HL-60/S4 treated with phorbol 12-myristate 13-acetate at 8.2 ng/mL for 4 days and 3 days (cell line): ENCODE results near the gene OR1J2.
"Not testable (repeated sequence)": the region's sequence is repeated elsewhere in the genome, so short reads cannot be mapped to it uniquely, and the experiment has no call there.

Experiments used
- in situ Hi-C: fragments of 300-500 bp; cut with MboI; formaldehyde crosslinking; loops from 2 replicates; pipeline ENCODE4 v1.15.0; 2022; ENCODE audit warnings: low sequenced_read_pairs

Gene OR1J2, protein sequence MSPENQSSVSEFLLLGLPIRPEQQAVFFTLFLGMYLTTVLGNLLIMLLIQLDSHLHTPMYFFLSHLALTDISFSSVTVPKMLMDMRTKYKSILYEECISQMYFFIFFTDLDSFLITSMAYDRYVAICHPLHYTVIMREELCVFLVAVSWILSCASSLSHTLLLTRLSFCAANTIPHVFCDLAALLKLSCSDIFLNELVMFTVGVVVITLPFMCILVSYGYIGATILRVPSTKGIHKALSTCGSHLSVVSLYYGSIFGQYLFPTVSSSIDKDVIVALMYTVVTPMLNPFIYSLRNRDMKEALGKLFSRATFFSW

GRCh38 chr9:122510502-122510901 lies at the start of gene OR1J2:
TSS of gene OR1J2 (plus strand) at chr9:122510802. CDS start at chr9:122510802, 0 bp downstream.
- in situ Hi-C loops = no loop called here

DNA sequence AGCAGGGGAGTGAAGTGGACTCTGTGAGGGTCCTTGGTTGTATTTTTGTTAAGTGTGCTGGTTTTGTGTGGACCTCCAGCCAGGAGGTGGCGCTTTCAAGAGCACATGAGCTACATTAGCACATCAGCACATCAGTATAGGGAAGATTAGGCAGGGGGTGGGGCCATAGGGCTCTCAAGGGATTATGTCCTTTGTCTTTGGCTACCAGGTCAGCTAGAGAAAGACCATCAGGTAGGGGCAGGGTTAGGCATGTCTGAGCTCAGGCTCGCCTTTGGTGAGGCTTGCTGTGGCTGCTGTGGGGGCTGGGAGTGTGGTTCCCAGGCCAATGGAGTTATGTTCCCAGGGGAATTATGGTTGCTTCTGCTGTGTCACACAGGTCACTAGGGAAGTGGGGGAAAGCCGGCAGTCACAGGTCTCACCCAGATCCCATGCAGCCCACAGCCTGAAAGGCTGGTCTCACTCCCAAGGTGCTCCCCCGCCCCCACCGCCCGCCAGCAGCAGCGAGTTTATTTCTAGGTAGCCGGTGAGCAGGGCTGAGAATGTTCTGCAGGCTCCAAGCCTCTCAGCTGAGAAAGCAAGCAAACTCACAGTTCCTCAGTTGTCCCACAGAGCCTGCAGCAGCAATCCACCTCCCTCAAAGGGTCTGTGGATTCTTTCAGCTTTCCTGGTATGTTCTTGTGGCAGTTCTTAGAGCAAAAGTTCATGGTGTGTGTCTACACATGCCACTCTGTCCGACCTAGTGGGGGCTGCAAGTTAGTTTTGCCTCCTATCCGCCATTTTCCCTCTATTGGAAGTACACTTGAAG lies 46.6 kb upstream of the OR1J2 start:
- in situ Hi-C loops = loop anchor here (25.0 kb wide), 2 partner anchors 327 to 348 kb away; partner anchors contain the start of gene OR1K1

GRCh38 chr9:122464633-122465567 lies 45.7 kb upstream of the OR1J2 start:
- in situ Hi-C loops = loop anchor here (25.0 kb wide), 2 partner anchors 328 to 347 kb away; partner anchors contain the start of gene OR1K1

DNA sequence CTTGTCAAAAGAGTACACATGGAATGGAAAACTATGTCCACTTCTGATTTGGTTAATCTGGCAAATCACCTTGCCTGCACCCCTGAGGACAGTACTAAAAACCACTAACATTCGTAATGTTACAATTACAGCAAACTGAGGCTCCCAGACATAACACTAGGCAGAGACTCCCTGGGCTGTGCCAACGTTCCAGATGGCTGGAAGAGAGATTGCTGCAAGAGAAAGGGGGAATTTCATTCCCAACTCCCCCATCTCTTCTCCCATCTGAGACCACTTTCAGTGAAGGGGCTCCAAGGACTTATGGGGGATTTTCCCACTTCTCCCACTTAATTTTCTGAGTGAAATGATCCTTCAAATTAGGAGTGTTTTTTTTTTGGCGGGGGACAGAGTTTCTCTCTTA lies 44.1 kb upstream of the OR1J2 start:
- in situ Hi-C loops = loop anchor here (25.0 kb wide), 2 partner anchors 329 to 346 kb away; partner anchors contain the start of gene OR1K1

DNA sequence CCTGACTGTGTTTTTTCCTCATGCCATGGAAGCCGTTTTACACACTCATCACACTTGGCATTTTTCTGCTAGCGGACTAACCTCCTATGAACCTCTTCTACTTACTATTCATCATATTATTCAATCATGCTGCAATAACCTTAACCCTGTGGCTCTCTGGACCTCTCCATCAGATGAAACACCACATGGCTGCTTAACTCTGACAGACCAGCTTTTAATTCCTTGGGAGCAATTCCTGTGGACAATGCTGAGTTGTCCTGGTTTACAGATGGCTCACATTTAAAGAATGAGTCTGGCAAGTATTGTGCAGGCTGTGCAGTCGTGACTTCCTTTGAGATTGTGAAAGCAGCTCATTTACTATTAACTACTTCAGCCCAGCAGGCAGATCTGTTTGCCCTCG lies 41.9 kb upstream of the OR1J2 start:
- in situ Hi-C loops = loop anchor here (25.0 kb wide), 2 partner anchors 331 to 344 kb away; partner anchors contain the start of gene OR1K1

DNA sequence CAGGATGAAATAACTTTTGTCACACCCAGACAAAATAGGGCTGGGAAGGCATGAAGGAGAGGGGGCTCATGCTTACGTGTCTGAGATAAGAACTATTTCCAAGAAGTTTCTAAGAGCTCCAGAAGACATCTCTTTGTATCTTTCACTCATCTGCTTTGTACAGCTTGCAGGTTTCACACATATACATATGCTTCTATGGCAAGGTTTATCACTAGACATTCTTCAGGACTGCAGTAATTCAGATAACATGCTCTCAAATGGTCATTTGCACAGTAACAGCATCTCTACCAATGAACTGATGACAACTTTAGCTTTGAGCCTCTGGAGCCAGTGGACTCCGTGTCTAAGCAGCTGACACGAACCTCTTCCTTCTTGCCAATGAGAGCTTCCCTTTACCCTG lies 36.0 kb upstream of the OR1J2 start:
- in situ Hi-C loops = loop anchor here (25.0 kb wide), 2 partner anchors 337 to 338 kb away; partner anchors contain the start of gene OR1K1

- in situ Hi-C loops = no loop called here
Measured at GRCh38 chr9:122475717-122476116, 34.9 kb upstream of the OR1J2 start.

DNA sequence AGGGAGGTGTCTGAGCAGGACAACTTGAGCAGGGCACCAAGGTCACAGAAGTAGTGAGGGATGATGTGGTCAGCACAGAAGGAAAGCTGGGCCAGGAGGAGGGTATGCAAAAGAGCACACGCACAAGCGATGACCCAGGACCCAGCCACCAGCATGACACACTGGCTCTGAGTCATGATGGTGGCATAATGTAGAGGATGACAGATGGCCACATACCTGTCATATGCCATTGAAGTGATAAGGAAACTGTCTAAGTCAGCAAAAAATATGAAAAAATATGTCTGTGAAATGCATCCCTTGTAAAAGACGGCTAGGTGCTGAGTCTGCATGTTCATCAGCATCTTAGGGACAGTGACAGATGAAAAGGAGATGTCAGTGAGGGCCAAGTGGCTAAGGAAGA lies 33.3 kb upstream of the OR1J2 start:
- in situ Hi-C loops = no loop called here

DNA sequence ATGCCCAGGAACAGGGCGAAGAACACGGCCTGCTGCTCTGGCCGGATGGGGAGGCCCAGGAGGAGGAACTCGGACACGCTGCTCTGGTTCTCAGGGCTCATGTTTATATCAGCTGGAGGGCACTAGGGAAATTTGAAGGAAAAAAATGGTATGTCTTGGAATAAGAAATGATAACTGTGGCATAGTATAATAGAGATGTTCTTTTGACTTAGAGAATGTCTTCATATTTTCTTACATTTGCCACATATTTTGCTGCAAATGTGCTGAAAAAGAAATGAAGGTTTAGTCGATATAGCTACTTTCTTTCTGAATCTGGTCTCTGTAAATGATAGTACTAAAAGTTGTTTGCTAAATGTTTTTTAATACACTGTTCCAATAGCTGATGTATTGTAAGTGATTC lies 32.8 kb upstream of the OR1J2 start, which contains the start of gene OR1J1:
Gene OR1J1 (minus strand): TSS at position 101 of the 400 bp plus-strand sequence. CDS start 0 bp downstream, at position 101.
- in situ Hi-C loops = no loop called here

GRCh38 chr9:122479062-122479461 lies 31.5 kb upstream of the OR1J2 start:
- in situ Hi-C loops = no loop called here

GRCh38 chr9:122498883-122499288 lies 11.7 kb upstream of the OR1J2 start:
- in situ Hi-C loops = no loop called here

- in situ Hi-C loops = no loop called here
Measured at GRCh38 chr9:122506964-122507363, 3.6 kb upstream of the OR1J2 start.

DNA sequence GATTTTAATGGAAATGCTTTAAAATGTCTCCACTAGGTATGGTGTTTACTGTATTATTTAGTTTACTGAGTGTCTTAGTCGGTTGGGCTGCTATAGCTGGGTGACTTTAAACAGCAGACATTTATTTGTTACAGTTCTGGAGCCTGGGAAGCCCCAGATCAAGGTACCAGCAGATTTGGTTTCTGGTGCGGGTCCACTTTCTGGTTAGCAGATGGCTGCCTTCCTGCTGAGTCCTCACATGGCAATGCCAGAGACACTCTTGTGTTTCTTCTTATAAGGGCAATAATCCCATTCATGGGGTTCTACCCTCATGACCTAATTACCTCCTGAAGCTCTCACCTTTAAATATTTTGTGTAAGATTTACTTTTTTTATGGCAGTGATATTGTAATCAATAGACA lies 7.6 kb downstream of the OR1J2 start:
- in situ Hi-C loops = no loop called here

GRCh38 chr9:122518841-122519240 lies 8.2 kb downstream of the OR1J2 start, which contains the start of gene OR1J4:
TSS of gene OR1J4 (plus strand) at chr9:122519141. CDS start at chr9:122519141, 0 bp downstream.
- in situ Hi-C loops = no loop called here

GRCh38 chr9:122519376-122519775 lies 8.8 kb downstream of the OR1J2 start:
- in situ Hi-C loops = no loop called here

DNA sequence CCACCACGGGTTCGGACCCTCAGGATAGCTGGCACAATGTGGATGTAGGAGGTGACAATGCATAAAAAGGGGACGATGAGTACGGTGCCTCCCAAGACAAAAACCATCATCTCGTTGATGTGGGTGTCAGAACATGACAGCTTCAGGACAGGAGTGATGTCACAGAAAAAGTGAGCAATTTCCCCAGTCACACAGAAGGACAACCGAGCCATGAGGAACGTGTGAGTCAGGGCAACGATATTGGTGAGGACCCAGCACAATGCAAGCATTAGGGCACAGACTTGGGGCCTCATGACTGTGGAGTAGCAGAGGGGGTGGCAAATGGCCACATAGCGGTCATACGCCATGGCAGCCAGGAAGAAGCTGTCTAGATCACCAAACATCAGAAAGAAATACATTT lies 16.0 kb downstream of the OR1J2 start:
- in situ Hi-C loops = no loop called here

GRCh38 chr9:122527193-122527592 lies 16.6 kb downstream of the OR1J2 start, which contains the start of gene OR1N1:
TSS of gene OR1N1 (minus strand) at chr9:122527293. CDS start at chr9:122527293, 0 bp downstream.
- in situ Hi-C loops = no loop called here

DNA sequence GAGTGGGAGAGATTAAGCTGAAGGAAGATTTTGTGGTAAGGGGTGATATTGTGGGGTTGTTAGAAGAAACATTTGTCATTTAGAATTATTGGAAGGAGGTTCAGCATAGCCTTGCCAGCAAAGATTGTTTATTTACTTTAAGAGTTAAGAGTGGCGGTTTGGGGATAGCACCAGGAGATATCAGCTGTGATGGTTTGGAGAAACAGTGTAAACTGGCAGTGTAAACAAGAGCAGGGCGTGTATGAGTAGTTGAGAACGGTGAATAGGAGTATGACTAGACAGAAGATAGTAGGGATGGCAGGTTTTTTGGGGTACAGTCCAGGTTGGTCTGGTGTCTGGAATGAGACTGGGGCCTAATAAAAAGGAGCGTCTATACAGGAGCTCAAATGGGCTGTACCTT lies 20.6 kb downstream of the OR1J2 start:
- in situ Hi-C loops = not testable (repeated sequence)

DNA sequence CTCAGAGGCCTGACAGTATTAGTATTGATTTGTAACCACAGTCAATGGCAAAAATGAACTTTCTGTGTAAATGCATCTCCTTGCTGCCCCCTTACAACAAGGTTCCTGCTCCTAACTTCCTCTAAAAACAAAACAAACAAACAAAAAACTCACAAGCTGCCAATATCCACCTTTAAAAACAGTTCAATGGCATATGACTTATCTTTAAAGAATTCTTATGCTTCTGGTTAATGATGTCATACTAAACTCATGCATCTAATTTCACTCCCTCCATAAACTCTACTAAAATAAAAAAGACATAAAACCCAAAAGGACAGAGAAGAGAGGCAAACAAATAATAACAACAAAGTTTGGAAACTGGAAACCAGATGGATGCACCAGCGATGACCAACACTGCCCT lies 25.5 kb downstream of the OR1J2 start:
- in situ Hi-C loops = no loop called here

DNA sequence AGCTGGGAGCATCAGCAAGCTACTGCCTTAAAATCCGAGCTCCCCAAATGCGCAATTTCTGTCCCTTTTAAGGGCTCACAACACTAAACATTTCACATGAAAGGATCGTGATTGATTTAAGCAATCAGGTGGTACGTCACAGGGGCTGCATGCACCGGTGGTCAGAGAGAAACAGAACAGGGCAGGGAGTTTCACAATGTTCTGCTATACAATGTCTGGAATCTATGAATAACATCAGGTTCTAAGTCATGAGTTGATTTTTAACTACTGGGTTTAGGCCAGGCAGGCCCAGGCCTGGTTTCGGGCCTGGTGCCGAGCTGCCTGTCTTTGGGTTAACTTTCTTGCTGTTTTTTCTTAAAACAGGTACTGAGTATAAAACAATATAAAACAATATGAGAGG lies 26.5 kb downstream of the OR1J2 start:
- in situ Hi-C loops = not testable (repeated sequence)
